NCI-H69 (cell line): ENCODE data around the gene ZNF532.

Experiments
- DNase-seq: peaks from one replicate; lab custom pipeline; 2025; lab: John Stamatoyannopoulos, UW

Gene ZNF532

DNA sequence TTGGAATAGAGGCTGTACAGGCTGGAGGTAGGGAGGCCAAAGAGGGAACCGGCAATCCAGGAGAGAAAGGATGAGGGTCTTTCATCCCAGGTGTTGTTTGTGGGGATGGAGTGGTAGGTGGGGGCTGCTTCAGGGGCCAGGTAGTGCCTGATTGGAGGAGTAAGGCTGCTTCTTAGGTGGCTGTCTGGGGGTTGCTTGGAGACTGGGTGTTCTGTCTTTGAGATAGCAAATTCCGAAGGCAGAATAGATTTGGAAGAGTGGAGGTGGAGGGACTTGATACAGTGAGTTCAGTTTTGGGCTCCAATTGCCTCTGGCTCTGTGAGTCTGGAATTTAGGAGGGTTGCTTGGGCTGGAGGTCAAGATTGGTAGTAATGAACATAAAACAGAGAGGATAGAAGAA is 5.9 kb downstream of the ZNF532 start:
- no peak for DNase-seq

DNA sequence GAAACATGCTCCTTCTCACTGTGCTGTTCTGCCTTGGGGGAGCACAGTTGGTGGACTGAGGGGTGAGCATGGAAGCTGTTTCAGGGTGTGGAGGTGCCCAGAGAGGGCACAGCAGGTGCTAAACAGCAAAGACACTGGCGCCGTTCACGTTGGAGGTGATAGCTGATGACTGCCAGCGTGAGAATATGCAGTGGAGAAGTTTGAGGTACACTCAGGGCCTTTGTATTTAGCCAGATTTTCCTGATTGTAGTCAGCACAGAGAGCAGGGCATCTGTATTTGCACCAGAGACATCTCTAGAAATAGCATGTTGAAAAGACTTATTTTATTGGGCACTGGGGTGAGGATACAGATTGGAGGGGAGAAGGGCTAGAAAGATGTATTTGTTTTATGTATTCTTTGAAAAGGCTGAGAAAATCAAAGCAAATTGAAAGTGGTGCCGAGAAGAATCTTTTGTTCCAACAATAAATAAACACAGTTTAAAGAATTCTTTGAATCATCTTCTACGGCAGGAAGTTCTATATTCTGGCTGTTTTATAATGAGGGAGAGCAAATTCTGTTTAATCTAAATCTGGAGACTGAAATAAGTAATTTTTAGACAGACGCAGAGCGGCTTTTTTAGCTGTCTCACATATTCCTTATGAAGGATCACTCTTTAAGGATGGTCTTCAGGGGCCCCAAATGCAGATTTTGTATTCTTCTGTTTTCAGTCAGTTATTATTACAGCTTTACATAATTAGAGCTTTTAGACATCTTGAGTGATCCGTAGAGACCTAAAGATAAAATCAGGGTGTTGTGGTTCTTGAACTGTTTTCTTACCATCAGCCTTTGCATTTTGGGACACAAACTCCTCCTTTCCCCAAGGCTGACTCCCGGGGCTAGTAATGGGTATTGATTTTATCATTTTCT is 7.1 kb downstream of the ZNF532 start:
- no peak for DNase-seq

DNA sequence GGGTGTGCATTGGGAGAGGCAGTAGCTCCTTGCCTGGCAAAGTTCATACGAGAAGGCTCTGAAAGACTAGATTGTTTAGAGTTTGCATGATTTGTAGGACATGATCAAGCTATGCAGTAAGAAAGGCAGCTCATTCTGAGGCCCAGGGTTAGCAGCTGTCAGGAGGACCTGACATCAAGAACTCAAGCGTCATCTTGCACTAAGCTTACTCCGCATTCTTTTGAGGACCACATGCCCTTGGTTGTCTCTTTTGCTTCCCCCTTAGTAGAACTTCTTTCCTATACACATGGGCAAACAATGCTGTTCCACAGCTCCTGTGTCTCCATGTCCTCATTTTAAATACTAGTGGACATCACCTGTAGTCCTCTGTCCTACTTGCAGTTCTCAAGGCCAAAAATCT is 14.0 kb downstream of the ZNF532 start:
- DNase-seq: no peak

DNA sequence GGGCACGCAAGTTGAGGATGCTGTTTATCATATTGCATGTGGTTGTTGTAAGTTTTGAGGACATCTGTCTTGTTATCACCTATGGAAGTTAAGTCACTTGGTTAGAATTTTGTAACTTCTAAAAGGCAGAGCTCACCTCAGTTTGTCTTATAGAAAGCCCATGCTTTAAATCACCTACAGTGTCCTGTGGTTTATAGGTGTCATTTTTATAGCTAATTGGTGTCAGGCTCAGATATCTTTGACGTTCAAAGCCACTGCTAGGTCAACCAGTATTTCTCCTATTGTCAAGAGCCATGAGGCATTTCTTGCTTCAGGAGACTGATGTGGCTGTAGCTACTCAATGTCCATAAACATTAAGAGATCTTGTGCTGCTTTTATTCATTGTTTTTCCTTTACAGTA is 16.8 kb downstream of the ZNF532 start:
- DNase-seq: no peak

DNA sequence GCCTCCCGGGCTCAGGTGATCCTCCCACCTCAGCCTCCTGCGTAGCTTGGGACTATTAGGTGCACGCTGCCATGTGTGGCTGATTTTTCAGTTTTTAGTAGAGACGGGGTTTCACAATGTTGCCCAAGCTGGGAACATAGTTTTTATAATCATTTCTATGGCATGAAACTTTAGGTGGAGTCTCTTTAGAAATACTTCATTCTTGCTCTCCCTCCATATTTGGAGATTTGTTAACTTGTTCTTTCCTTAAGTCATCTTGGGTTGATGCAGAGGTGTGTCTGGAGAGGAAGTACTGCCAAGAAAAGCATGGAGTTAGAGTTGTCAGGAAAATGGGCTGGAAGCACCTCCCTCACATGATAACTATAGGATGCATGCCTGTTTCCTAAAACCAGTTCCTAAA is 17.4 kb downstream of the ZNF532 start:
- DNase-seq: no peak

DNA sequence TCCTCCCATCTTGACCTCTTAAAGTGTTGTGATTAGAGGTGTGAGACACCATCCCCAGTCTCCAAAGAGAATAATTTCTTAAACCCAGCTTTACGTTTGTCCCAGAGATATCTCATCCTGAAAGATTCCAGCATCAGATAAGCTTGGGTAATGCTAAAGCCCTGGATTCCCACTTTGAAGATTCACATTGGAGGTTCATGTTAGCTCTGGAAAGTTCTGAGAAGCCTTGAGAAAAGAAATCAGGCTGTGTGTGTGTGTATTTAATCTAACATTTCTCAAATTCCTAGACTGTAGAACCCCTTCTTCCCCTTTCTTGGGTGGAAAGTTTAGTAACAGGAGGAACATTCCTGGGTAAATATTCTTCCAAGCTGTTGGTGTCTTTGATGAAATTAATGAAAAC is 18.0 kb downstream of the ZNF532 start:
- DNase-seq: no peak

DNA sequence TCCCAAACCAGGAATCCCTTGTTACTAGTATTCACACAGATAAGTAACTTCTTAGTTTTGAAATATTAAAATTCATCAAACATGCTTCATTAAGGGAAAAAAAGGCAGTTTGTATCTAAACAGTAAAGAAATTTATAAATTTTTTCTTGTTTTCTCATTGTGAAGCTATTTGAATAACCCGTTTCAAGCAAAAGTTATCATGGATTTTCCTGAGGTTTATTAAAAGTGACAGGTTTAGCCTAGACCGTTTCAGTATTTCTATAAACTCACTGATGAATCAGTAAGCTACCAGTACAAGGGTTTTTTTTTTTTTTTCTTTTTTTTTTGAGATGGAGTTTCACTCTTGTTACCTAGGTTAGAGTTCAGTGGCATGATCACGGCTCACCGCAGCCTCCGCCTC is 20.0 kb downstream of the ZNF532 start:
- DNase-seq: no peak

DNA sequence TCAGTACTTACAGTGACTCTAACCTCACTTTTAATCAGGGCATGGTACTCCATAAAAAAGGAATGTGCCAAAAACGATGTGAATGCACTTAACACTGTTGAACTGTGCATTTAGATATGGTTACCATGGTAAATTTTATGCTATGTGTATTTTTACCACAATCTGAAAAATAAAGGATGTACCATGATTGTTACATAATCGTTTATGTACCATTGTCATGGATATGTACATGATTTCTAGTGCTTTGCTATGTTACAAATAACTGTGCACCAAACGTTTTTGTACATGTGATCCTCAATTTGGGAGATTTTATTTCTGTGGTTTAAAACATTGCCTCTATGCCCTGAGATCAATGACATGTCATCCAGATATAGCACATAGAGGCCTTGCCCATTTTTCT is 21.8 kb downstream of the ZNF532 start:
- no peak for DNase-seq

DNA sequence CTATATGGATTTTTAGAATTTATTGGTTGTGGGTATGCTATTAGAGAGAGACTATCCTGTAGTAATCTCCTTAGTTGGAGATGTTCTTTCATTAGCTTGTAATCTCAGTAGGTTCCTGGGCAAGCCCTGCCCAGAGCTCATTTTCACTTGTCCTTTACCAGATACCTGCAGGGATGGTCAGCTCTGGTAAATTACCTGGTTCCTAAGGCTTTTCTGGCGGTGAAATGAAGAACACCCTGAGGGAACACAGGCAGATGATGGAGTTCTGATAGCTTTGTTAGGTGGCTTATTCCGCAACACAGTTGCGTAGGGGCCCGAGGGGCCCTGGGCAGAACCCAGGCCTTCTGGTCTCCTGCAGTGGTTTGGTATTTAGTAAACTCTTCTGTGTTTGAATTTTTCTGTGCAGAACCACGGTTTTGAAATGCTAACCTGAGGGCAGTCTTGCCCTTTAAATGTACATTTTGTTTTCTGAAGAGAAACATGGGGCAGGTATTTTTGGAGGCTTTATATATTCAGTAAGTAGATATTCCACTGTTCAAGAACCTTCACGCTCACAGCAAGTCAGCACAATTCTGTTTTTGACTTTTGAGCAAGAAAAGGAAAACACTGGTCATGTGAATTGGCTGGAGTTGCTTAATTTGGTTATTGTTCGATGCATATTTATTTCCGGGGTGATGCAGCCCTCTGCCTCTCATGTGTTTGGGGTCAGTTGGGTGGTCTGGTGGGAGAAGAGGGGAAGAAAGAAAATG is 22.4 kb downstream of the ZNF532 start:
- DNase-seq: no peak

DNA sequence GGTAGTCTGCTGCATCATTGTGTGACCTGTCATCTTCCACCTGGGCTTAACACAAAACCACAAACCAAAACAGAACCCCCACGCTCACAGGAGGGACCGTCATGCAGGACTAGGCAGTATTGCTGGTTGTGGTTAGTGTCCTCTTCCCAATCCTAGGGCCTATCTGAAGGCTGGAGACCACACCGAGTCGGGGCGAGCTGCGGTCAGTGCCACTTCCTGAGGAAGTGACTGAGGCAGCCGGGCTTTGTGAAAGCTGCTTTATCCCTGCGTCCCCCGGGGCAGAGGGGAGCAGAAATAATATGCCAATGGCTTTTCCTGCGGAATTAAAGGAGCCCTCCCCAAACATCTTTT is 22.9 kb downstream of the ZNF532 start:
- no peak for DNase-seq

DNA sequence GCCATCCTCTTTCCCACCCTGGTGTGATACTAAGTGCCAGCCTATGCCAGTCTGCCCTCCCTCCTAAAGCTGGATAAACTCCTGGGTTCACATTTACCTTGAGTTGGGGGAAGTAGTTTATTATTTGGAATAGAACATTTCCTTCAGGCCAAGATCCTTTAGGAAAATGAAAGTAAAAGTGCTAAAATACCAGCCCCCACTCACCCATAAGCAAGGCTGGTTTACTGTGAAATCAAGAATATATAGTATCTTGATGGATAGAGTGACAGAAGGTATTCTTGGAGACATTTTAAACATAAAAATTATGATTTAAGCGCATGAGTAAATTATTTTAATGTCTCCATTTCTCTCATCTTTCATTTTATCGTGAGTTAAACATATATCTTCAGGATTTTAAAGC is 27.1 kb downstream of the ZNF532 start:
- DNase-seq: no peak

DNA sequence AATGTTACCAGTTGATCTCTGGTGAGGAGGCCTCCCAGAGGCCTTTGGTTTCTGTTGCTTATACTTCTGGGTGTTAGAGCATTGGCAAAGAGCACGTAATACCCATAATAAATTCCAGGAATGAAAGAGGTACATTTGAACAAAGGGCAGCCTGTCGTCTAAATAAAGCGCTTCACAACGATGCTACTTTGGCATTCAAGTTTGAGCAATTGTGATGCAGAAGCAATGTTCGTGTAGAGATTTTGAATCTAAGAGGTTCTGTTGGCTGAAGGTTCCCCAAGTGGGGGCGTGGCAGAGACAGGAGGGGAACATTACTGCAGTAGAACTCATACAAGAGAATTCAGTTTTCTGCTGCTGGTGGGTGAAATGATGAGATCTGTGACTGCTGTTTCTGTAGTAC is 27.8 kb downstream of the ZNF532 start:
- no peak for DNase-seq

DNA sequence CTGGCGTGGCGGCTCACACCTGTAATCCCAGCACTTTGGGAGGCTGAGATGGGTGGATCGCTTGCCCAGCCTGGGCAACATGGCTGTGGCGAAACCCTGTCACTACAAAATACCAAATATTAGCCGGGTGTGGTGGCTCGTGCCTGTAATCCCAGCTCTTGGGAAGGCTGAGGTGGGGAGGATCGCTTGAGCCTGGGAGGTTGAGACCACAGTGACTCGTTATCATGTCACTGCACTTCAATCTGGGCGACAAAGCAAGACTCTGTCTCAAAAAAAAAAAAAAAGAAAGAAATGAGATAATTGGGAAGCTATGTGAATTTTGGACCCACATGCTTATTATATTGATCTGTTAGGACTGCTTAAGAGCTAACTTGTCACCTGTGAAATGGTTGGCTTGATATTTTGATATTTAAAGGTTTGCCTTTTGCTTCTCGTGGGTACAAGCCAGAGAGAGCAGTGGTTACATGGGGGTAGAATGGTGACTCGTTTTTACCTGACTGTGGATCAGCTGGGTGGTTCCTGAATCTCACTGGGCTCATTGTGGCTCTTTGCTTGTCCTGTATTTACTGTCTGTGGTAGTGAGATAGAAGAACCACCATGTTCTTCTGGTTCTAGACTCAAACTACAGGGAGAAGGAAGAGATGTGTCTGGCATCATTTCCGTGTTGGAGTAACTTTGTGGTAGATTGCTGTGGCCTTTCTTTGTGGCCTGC is 28.9 kb downstream of the ZNF532 start:
- no peak for DNase-seq

DNA sequence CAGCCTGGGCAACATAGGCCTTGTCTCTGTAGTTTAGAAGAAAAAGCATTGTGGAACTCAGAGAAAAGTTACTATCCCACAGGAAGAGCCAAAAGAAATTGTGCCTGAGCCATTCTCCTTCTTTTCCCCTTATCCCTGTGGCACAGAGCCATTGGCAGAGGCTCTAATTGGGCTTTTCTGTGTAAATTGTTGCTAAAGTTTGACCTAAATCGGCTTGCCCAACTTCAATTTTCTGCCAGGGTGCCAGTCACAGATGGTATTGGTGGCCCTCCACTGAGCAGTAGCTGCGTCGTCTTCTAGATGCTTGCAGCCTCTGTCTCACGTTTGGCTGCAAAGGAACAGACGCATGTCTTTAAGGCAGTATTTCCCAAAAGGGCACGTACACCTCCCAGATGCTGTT is 30.3 kb downstream of the ZNF532 start:
- DNase-seq: peak; percentile 48

DNA sequence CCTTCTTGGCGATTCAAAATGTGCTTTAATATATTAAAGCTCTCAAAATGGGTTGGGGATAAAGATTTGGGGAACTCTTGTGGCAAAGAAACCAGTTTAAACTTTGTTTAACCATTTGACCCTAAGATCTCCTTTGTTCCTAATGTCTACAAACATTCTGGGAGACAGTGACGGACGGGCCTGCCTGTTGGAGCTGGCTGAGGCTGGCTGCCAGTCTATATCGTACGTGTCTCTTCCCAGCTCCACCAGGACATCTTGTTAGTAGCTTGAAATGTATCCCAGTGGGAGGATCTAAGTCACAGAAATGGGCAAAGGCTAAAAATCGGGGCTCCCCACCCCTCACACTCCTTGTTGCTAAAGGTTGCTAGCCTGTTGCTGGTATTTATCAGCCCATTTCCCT is 30.7 kb downstream of the ZNF532 start:
- DNase-seq: peak; percentile 52

DNA sequence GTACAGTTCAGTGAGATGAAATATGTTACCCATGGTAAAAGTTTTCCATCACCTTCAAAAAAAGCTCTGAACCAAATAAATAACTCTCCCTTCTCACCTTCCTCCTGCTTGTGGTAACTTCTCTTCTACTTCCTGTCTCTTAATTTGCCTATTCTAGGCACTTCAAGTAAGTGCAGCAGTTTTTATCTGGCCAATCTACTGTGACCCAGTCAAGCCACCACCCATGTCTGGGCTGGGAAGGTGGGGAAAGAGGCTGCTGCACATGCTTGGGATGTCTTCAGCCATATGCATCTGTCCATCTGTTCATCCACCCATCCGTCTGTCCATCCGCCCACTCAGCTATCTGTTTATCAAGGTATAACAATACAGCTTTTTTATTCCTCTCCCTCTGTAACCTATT is 31.6 kb downstream of the ZNF532 start:
- DNase-seq: peak; percentile 78

DNA sequence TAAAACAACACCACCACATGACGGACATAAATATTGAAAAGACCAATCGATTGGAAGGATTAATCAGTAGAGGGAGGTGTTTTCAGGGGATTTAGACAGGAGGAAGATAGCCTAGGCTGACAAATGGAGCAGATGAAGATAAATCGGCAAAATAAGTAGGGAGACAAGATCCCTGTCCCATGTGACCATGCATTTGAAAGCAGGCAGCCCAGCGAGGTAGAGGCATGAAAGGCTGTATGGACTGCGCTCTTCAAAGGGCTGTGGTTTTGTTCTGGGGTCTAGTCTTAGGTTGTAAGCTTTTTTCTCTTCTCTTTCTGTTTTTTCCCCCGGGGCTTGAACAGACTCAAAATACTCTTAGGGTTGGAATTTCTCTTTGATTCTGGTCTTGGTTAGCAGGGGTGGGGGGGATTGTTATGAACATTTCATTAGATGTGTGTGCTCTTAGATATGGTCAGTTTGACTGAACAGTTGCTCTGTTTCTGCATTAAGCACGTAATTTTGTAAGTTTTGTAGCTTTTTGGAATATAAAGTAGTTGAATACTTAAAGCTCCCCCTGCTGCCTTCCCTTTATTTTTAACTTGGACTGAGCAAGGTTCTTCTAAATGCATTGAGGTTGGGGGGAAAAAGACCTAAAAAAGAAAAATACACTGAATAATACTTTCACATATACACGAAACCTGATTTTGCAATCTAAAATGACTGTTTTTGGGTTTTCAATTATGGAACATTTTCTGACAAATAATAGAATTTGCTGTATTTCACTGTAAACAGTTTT is 32.2 kb downstream of the ZNF532 start:
- peak; percentile 59 for DNase-seq

DNA sequence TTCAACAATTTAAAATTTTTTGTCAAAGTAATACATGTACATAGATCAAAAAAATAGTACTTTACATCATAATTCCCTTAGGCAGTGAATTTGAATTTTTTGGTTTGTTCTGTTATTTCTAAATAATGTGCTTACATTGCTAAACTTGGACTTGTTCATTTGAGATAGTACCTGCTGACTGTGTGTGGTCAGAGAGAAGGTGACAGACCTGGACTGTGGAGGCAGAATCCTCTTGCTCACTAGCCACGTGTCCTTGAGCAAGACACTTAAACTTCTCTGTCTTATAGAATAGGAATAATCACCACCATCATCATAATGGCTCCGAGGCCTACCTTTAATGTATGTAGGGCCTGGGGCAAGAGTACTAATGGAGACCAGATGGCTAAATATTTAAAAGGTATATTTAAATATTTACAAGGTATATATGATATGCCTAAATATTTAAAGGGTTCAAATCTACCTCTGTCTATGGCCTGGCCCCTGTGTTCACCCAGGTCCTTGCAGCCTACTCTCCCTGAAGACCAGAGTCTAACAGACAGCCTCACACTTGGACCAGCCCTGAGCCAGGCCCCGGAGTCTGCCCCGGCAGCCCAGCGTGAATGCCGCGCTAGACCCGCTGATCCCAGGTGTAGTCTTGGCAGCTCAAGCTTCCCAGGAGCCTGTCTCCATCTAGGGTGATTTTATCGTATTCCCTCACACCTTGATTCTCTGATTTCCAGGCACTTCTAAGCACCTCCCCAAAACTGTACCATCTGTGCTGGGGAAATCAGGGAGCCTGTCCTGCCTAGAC is 33.5 kb downstream of the ZNF532 start:
- peak; percentile 99 for DNase-seq

DNA sequence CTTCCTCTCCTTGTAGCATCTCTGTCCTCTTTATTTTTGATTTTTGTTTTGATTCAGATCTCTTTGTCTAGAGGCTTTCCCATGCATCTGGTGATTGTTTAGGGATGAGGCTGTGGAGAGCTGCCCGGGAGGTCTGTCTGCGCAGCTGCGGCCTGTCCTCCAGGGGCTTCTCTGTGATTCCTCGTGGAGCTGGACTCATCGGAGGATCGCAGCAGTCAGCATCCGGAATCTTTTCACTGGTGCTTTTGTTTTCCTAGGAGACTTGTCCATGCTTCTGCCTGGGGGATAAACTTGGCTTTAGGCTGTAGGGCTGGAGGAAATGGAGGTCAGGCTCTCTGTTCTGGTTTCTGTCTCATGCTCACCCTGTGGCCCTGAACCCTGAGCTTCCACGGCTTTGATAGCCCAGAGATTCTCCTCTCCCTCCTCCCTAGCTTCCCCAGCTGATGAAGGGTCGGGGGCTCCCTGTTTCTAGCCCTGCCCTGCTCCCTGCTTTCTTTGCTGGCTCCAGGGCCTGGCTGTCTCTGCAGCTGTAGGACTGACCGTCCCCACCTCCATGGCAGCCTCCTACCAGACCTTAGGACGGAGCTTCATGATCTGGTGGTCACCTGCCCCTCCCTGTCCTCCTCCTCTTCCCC is 35.5 kb downstream of the ZNF532 start:
- peak; percentile 20 for DNase-seq

DNA sequence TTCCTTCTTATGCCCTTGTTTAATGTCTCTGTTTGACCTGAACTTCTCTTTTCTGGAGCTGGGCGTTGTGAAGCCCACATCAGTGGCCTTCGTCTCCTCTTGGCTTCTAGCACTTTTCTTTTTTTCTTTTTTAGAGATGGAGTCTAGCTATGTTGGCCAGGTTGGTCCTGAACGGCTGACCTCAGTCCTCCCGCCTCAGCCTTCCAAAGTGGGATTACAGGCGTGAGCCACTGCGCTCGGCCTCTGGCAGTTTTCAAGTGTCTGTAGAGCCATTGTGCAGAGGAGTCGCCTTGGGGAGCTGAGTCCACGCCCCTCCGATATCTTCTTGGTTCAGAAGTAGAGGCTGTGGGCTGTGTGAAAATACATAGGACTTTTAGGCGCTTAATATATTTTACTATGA is 36.5 kb downstream of the ZNF532 start:
- DNase-seq: no peak

DNA sequence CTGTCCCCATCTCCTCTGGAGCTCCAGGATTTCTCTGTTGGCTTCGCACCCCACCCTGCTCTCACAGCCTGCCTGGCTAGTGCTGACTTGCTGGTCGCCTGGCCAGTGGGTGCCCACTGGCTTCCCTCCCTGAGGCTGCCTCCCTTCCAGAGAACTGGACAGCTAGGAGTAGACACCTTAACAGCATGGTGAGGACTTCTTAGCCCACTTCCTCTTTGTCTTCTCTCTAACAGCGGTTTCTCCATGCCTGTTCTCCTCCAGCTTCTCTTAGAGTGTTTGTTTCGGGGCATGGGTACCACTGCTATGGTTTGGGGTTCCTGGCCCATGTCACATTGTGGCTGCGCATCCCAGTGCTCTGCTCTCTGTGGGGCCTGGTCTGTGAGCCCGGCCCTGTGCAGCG is 37.1 kb downstream of the ZNF532 start:
- no peak for DNase-seq
